Measurements from ENCODE around the gene SORCS3.

The SORCS3 gene

DNA sequence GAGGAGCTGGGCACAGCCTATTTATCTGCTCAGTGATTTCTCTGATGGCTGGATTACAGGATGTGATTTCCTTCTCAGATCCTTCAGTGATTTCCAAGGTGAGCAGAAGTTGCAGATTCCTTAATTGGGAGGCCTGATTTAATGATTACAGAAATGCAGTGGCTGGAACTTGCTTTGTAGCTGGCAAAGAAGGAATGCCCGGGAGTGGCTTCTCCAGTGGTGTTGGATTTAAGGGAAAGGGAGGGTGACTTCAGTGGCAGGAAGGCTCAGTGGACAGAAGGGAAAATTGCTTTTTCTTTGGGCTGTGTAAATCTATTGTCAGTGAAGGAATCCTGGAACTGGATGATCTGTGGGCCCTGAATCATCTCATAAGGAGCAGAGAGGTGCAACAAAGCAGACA lies 5.1 kb downstream of the SORCS3 start:
- DNase-seq: no peak

GRCh38 chr10:104648421-104648820 lies 7.3 kb downstream of the SORCS3 start:
- DNase-seq: no peak

GRCh38 chr10:104650072-104650471 lies 9.0 kb downstream of the SORCS3 start:
- no peak for DNase-seq

DNA sequence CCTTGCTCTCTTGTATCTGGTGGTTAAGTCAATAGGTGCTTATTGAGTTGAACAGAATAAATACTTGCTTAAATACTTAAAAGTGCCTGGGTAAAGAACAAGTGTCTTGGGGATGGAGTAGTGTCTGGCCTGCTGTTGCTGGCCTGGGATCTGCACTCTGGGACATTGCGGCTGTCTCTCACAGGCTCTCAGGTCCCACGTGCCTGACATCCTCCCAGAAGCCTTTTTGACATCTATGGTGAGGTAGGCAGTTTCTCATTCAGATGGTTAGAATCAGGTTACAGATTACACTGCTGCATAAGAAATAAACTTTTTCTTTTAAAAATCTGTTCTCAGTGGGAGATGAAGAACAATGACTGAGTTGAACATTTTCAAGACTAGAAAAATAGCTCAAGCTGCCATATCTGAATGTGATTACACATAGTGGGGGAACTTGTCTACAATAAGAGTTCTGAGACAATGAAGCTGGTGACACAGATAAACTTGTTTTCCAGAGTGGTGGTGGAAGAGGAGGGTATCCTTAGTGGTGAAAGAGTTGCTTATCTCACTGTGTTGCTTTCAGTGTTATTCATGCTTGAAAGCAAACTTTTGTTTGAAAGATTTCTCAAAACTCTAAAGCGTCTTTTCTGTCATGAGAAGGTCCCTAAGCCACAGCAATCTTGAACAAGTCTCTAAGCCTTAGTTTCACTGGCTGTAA lies 9.7 kb downstream of the SORCS3 start:
- DNase-seq: no peak

- DNase-seq: no peak
Observed at GRCh38 chr10:104657036-104657435, 15.9 kb downstream of the SORCS3 start.

DNA sequence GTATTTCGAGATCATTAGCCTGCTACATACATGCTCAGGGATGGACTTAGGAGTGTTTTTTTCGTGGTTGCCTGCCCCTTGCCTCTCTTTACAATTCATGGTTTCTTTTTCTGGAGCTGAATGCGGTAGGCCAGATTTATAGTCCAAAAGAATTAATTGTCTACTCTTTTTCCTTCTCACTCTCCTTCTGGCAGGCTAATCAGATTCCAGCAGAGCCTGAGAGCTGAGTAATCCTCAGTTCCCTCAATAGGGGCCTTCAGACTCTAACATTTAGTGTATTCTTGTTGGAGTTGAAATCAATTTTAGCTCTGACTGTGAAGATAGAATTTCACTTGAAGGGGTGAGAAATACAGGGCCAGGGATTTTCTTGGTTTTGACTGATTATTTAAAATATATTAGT lies 16.4 kb downstream of the SORCS3 start:
- DNase-seq: no peak

- DNase-seq: no peak
Observed at GRCh38 chr10:104658067-104658466, 17.0 kb downstream of the SORCS3 start.

GRCh38 chr10:104659809-104660208 lies 18.7 kb downstream of the SORCS3 start:
- DNase-seq: no peak

DNA sequence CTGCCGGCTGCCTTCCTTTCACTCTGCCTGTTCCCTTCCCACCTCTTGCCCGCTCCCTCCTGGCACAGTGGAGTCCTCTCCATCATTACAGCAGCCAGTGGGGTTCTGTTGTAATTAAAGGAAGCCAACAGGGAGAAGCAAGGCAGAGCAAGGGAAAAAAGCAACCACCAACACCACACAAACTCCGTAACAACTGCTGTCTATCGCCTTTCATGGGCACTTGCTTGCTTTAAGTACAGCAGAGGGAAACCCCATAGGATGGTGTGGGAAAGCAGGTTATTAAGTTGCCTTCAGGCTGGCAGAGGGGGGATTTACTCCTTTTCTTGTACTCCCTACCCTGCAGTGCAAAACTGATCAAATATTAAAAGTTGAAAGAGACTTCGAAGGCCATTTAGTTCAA lies 22.0 kb downstream of the SORCS3 start:
- DNase-seq: no peak

- DNase-seq: no peak
Observed at GRCh38 chr10:104663563-104663962, 22.5 kb downstream of the SORCS3 start.

DNA sequence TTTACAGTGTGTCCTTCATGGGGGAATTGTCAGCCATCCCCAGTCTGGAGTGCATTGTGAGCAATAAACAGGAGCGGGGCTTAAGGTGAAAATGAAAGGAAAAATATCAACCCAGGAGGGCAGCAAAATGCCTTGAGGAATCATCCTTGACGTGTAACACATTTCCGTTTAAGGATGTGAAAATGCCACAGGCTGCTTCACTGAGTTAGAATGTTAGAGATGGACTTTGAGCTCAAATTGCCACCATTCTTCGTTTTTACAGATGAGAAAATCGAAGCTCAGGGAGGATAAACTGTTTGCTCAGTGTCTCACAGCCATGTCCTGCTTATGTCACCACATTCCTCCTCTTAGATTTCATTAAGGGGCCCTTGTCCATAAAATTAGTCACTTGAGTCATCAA lies 23.1 kb downstream of the SORCS3 start:
- no peak for DNase-seq

GRCh38 chr10:104665174-104665573 lies 24.1 kb downstream of the SORCS3 start:
- no peak for DNase-seq

- no peak for DNase-seq
Observed at GRCh38 chr10:104666106-104666505, 25.0 kb downstream of the SORCS3 start.

DNA sequence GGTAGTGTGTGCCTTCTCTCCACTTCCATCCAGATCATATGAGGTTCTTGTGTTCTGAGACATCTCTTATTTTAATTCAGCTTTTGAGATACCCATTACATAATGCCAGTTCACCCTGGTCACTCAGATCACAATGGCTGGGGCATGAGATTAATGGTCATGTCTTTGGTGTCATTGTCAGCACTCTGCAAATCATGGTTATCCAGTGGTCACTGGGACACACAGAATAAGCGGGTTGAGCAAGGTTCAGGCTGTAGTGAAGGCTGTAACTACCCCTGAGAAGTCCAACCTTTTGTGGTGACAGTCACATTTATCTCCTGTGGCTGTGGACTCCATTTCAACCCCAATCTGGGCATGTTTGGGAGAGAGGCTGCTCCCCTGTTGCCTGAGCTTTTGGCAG lies 35.8 kb downstream of the SORCS3 start:
- no peak for DNase-seq

GRCh38 chr10:104678658-104679057 lies 37.6 kb downstream of the SORCS3 start:
- DNase-seq: no peak

- DNase-seq: no peak
Observed at GRCh38 chr10:104680467-104681401, 39.6 kb downstream of the SORCS3 start.

GRCh38 chr10:104681485-104681884 lies 40.4 kb downstream of the SORCS3 start:
- DNase-seq: no peak

- DNase-seq: no peak
Observed at GRCh38 chr10:104683567-104683966, 42.5 kb downstream of the SORCS3 start.

DNA sequence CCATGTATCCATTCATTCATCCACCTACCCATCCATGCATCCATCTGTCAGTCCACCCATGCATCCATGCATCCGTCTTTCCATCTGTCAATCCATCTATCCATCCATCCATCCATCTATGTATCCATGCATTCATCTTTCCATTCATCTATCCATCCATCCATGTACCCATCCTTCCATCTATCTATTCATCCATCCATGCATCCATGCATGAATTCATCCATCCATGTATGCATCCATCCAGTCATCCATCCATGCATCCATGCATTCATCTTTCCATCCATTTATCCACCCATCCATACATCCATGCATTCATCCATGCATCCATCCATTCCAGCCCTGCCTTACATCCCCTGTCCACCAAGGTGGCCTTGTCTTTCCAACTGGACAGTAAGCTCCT lies 45.7 kb downstream of the SORCS3 start:
- no peak for DNase-seq

GRCh38 chr10:104688251-104689042 lies 47.4 kb downstream of the SORCS3 start:
- no peak for DNase-seq

- DNase-seq: no peak
Observed at GRCh38 chr10:104689105-104689504, 48.0 kb downstream of the SORCS3 start.

DNA sequence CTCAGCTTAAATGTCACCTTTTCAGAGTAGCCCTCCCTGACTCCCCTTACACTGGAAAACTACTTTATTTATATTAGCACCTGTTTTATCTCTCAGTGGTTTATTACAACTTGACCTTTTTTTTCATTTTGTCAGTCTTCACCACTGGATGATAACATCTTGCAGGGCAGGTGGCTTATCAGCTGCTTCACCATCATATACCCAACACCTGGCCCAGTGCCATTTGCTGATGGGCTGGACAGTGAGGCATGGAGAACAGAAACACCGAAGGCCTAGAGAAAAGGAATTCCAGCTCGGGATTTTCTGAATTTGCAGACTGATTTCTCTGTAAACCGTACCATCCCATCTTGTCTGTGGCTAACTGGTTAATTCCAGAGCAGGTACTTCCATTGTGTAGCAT lies 48.5 kb downstream of the SORCS3 start:
- DNase-seq: no peak

GRCh38 chr10:104690101-104690500 lies 49.0 kb downstream of the SORCS3 start:
- DNase-seq: no peak
